IMR-90 (cell line): ENCODE results near the gene ACTBL2. TPM values are rescaled to one million over a fixed set of nuclear protein-coding genes. Genes with fewer than 3 reads are reported as not detected.

Experiments
- ATAC-seq: fragments of 200-7000 bp; cut with Tn5 transposase; 2 replicates; pipeline ENCODE4 v1.9.1; 2020; ENCODE audit warnings: low read depth, mild to moderate bottlenecking, moderate library complexity
- BruUV-seq: library from RNA; stranded (reverse); fragments of 400-500 nt; replicated peaks from 2 replicates; lab custom pipeline; 2021; lab: Mats Ljungman, UMichigan
- CTCF ChIA-PET: fragments of 300-600 bp; formaldehyde crosslinking; extraction: SDS; loops from one replicate; lab custom pipeline; 2021; ENCODE audit warnings: antibody characterized with exemption; lab: Yijun Ruan, JAX
- POLR2A ChIA-PET: fragments of 300-600 bp; sonication (Branson Sonifier 250); formaldehyde crosslinking; loops from one replicate; lab custom pipeline; 2022; ENCODE audit warnings: antibody characterized with exemption; ENCODE audit not compliant: unreplicated experiment; lab: Charles Lee
- DNase-seq: peaks from one replicate; pipeline ENCODE4 v3.0.0; 2013
- H2AFZ ChIP-seq: replicated peaks from 2 replicates; pipeline ENCODE3; 2013; ENCODE audit warnings: low read length, mild to moderate bottlenecking; ENCODE audit not compliant: poor library complexity
- H2AK5ac ChIP-seq: 2 replicates; pipeline ENCODE4 v1.6.1; 2013; ENCODE audit warnings: low read depth, low read length, inconsistent platforms
- H2AK9ac ChIP-seq: replicated peaks from 2 replicates; pipeline ENCODE3; 2013; ENCODE audit warnings: mild to moderate bottlenecking, low read depth, low read length, moderate library complexity; ENCODE audit not compliant: poor library complexity
- H2BK120ac ChIP-seq: 2 replicates; pipeline ENCODE4 v1.6.1; 2013; ENCODE audit warnings: low read depth, low read length, inconsistent platforms
- H2BK15ac ChIP-seq: 3 replicates; pipeline ENCODE4 v1.6.1; 2013; ENCODE audit warnings: low read depth, low read length, inconsistent platforms
- H2BK20ac ChIP-seq: 2 replicates; pipeline ENCODE4 v1.6.1; 2013; ENCODE audit warnings: low read depth, mild to moderate bottlenecking, inconsistent platforms, low read length, moderate library complexity
- H2BK5ac ChIP-seq: 2 replicates; pipeline ENCODE4 v1.6.1; 2013; ENCODE audit warnings: mild to moderate bottlenecking, low read depth, low read length, inconsistent platforms; ENCODE audit not compliant: poor library complexity, severe bottlenecking
- H3K14ac ChIP-seq: replicated peaks from 2 replicates; pipeline ENCODE4 v1.6.1; 2013; ENCODE audit warnings: low read depth, low read length, inconsistent platforms
- H3K18ac ChIP-seq: 2 replicates; pipeline ENCODE4 v1.6.1; 2013; ENCODE audit warnings: low read depth, low read length, control low read depth
- H3K23ac ChIP-seq: 2 replicates; pipeline ENCODE4 v1.6.1; 2013; ENCODE audit warnings: low read depth, low read length, inconsistent platforms
- H3K27ac ChIP-seq: 2 replicates; pipeline ENCODE4 v1.5.1; 2013; ENCODE audit warnings: mild to moderate bottlenecking, control low read depth, low read length; ENCODE audit not compliant: insufficient read depth
- H3K27me3 ChIP-seq: 2 replicates; pipeline ENCODE4 v1.6.1; 2013; ENCODE audit warnings: low read length; ENCODE audit not compliant: control insufficient read depth, insufficient read depth
- H3K36me3 ChIP-seq: 2 replicates; pipeline ENCODE4 v1.6.1; 2013; ENCODE audit warnings: low read length, mixed read lengths; ENCODE audit not compliant: control insufficient read depth, insufficient read depth
- H3K4ac ChIP-seq: 2 replicates; pipeline ENCODE4 v1.6.1; 2013; ENCODE audit warnings: low read depth, low read length, inconsistent platforms
- H3K4me1 ChIP-seq: 2 replicates; pipeline ENCODE4 v1.6.1; 2013; ENCODE audit warnings: low read length, mixed read lengths; ENCODE audit not compliant: control insufficient read depth, insufficient read depth
- H3K4me2 ChIP-seq: 2 replicates; pipeline ENCODE4 v1.6.1; 2013; ENCODE audit warnings: low read depth, mild to moderate bottlenecking, control low read depth, low read length, moderate library complexity
- H3K4me3 ChIP-seq: 2 replicates; pipeline ENCODE4 v1.5.1; 2013; ENCODE audit warnings: low read depth, mild to moderate bottlenecking, control low read depth, low read length, moderate library complexity; ENCODE audit not compliant: insufficient read depth
- H3K56ac ChIP-seq: 2 replicates; pipeline ENCODE4 v1.6.1; 2013; ENCODE audit warnings: low read length, inconsistent platforms; ENCODE audit not compliant: insufficient read depth; ENCODE audit errors: extremely low read depth
- H3K79me1 ChIP-seq, 2 experiments: 2 replicates each; pipeline ENCODE4 v1.6.1; 2013; ENCODE audit warnings: low read length in 2 of 2, inconsistent platforms in 1 of 2, low read depth in 1 of 2
- H3K9ac ChIP-seq: 2 replicates; pipeline ENCODE4 v1.6.1; 2013; ENCODE audit warnings: low read depth, low read length, control low read depth
- H3K9me1 ChIP-seq: 2 replicates; pipeline ENCODE4 v1.6.1; 2013; ENCODE audit warnings: low read length, inconsistent platforms; ENCODE audit not compliant: insufficient read depth
- H3K9me3 ChIP-seq: 2 replicates; pipeline ENCODE4 v1.6.1; 2013; ENCODE audit warnings: low read length; ENCODE audit not compliant: control insufficient read depth, insufficient read depth
- H4K20me1 ChIP-seq: 2 replicates; pipeline ENCODE4 v1.6.1; 2013; ENCODE audit warnings: low read length, inconsistent platforms; ENCODE audit not compliant: insufficient read depth
- H4K5ac ChIP-seq: 2 replicates; pipeline ENCODE4 v1.6.1; 2013; ENCODE audit warnings: mild to moderate bottlenecking, low read depth, low read length, control low read depth
- H4K8ac ChIP-seq, 2 experiments: 2 replicates each; pipeline ENCODE4 v1.6.1; 2013; ENCODE audit warnings: low read depth in 2 of 2, low read length in 2 of 2, control low read depth in 1 of 2, inconsistent platforms in 1 of 2
- H4K91ac ChIP-seq: 2 replicates; pipeline ENCODE4 v1.6.1; 2013; ENCODE audit warnings: low read depth, low read length, inconsistent platforms; ENCODE audit not compliant: insufficient read depth
- BHLHE40 ChIP-seq: fragments of 150-350 bp; IDR thresholded peaks from 2 replicates; pipeline ENCODE4 v1.6.1; 2016; ENCODE audit warnings: mild to moderate bottlenecking, low read depth, low read length
- CHD1 ChIP-seq: IDR thresholded peaks from 2 replicates; pipeline ENCODE4 v1.6.1; 2012; ENCODE audit warnings: low read depth, low read length, improper control_type of control experiment
- MAZ ChIP-seq: IDR thresholded peaks from 2 replicates; pipeline ENCODE4 v1.6.1; 2012; ENCODE audit warnings: low read depth, mild to moderate bottlenecking, low read length, improper control_type of control experiment, moderate library complexity, borderline replicate concordance
- MXI1 ChIP-seq: IDR thresholded peaks from 2 replicates; pipeline ENCODE4 v1.6.1; 2012; ENCODE audit warnings: low read depth, mild to moderate bottlenecking, low read length, moderate library complexity, borderline replicate concordance
- NFE2L2 ChIP-seq: fragments of 150-350 bp; IDR thresholded peaks from 2 replicates; pipeline ENCODE4 v1.6.1; 2016; ENCODE audit warnings: low read depth, mild to moderate bottlenecking, low read length
- RCOR1 ChIP-seq: IDR thresholded peaks from 2 replicates; pipeline ENCODE4 v1.6.1; 2012; ENCODE audit warnings: mild to moderate bottlenecking, low read length, improper control_type of control experiment; ENCODE audit not compliant: insufficient replicate concordance
- RFX5 ChIP-seq: IDR thresholded peaks from 2 replicates; pipeline ENCODE4 v1.8.0; 2012; ENCODE audit warnings: low read depth, mild to moderate bottlenecking, low read length, moderate library complexity
- SMC3 ChIP-seq: fragments of 150-350 bp; IDR thresholded peaks from 2 replicates; pipeline ENCODE4 v1.6.1; 2016; ENCODE audit warnings: low read depth, mild to moderate bottlenecking, antibody characterized with exemption, low read length, moderate library complexity
- dilution Hi-C: fragments of 300-500 bp; cut with HindIII; formaldehyde crosslinking; loops from one replicate; pipeline ENCODE4 v1.14.3; 2018; ENCODE audit warnings: low sequenced_read_pairs; ENCODE audit not compliant: unreplicated experiment
- in situ Hi-C: fragments of 300-500 bp; cut with MboI; formaldehyde crosslinking; loops from 3 replicates; pipeline ENCODE4 v1.14.3; 2019; ENCODE audit warnings: low sequenced_read_pairs, inconsistent platforms, mixed read lengths
- intact Hi-C: fragments of 100-400 bp; cut with micrococcal nuclease; formaldehyde crosslinking; loops from 2 replicates; pipeline ENCODE4 v1.10.0; 2022
- polyA plus RNA-seq, 3 experiments: library from polyadenylated mRNA; depleted of rRNA; stranded (reverse); fragments of >200 nt; gene quantifications; 2 replicates each; pipeline ENCODE4 v1.2.3, GENCODE V29; 2012; ENCODE audit warnings: low replicate concordance in 1 of 3
- total RNA-seq: library from RNA; depleted of rRNA; stranded (reverse); fragments of >200 nt; gene quantifications from 2 replicates; pipeline ENCODE4 v1.2.3, GENCODE V29; 2012
- TF ChIP-seq, protein P1 (sequence below): fragments of 150-350 bp; IDR thresholded peaks from 2 replicates; pipeline ENCODE4 v1.6.1; 2017; ENCODE audit warnings: mild to moderate bottlenecking, antibody characterized with exemption, low read length, low read depth

Gene ACTBL2
- total and polyA plus RNA-seq, 2 of the 4 experiments (the other 2 are of a cell fraction): 0.29 to 1.6 TPM

DNA sequence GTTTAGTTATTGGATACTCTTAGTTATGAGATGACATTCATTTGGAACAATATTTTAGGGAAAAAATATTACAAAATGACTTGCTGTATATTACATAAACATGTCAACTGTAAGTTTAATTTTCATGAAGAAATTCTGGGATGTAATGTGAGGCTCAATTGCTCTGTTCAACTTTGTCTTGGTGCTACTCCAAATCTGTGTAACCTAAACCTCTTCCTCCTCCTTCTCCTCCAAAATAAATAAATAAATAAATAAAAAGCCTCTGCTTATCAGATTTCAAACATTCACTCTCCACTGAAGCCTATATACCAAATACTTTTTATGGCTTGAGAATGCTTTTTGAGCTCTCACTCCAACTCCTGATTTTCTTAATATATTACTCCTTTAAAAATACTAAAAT lies 27.7 kb downstream of the ACTBL2 start:
- no peak overlapping the region for H4K91ac ChIP-seq
- ChIA-PET POLR2A (no interaction called here), CTCF (no interaction called here)
- no peak overlapping the region for H2BK20ac ChIP-seq
- H3K4ac ChIP-seq: no peak overlapping the region
- H4K5ac ChIP-seq: no peak overlapping the region
- peaks cover 26% of the 10 kb centered on the region for H3K4me1 ChIP-seq
- no peak overlapping the region for H3K27ac ChIP-seq
- no peak overlapping the region for H3K23ac ChIP-seq
- H2BK15ac ChIP-seq: no peak overlapping the region
- H4K8ac ChIP-seq: no peak overlapping the region
- no peak overlapping the region for H3K14ac ChIP-seq
- H2AK9ac ChIP-seq: no peak overlapping the region
- no peaks in the 10 kb centered on the region for H3K27me3 ChIP-seq
- no peak for ATAC-seq
- no peak overlapping the region for H3K4me3 ChIP-seq
- H4K20me1 ChIP-seq: no peaks in the 10 kb centered on the region
- no peak overlapping the region for H2AK5ac ChIP-seq
- no peak for TF ChIP-seq BHLHE40
- TF ChIP-seq RCOR1: no peak
- TF ChIP-seq MXI1: no peak
- TF ChIP-seq CHD1: no peak
- TF ChIP-seq RFX5: no peak
- TF ChIP-seq NFE2L2: no peak
- TF ChIP-seq MAZ: no peak
- TF ChIP-seq SMC3: no peak
- TF ChIP-seq, protein P1, sequence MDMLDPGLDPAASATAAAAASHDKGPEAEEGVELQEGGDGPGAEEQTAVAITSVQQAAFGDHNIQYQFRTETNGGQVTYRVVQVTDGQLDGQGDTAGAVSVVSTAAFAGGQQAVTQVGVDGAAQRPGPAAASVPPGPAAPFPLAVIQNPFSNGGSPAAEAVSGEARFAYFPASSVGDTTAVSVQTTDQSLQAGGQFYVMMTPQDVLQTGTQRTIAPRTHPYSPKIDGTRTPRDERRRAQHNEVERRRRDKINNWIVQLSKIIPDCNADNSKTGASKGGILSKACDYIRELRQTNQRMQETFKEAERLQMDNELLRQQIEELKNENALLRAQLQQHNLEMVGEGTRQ: no peak
- H3K56ac ChIP-seq: no peak overlapping the region
- no peaks in the 10 kb centered on the region for H3K36me3 ChIP-seq
- H3K4me2 ChIP-seq: no peak overlapping the region
- dilution Hi-C loops (no loop called here), intact Hi-C loops (no loop called here), in situ Hi-C loops (no loop called here)
- H2AFZ ChIP-seq: no peak overlapping the region
- H3K9me3 ChIP-seq: no peaks in the 10 kb centered on the region
- BruUV-seq: no TSS peak
- no peak overlapping the region for H3K18ac ChIP-seq
- no peaks in the 10 kb centered on the region for H3K79me1 ChIP-seq
- H3K9ac ChIP-seq: no peak overlapping the region
- peaks cover 5% of the 10 kb centered on the region; the same call in 1 of the 2 replicates for H3K9me1 ChIP-seq
- no peak overlapping the region for H2BK5ac ChIP-seq
- H2BK120ac ChIP-seq: no peak overlapping the region
- no peak for DNase-seq
